WTC11 (cell line): ENCODE measurements around the gene MRPL34.
A peak's percentile ranks its signal among the peaks of the same experiment; 100 is the strongest.

Experiments used
- CREB1 ChIP-seq: sonication (generic); formaldehyde crosslinking; IDR thresholded peaks from 2 replicates; pipeline ENCODE4 v1.8.0; 2023; ENCODE audit warnings: mild to moderate bottlenecking, missing genetic modification reagents
- CTCF ChIP-seq: fragments of 200-600 bp; IDR thresholded peaks from 2 replicates; pipeline ENCODE4 v1.8.0; 2022; ENCODE audit warnings: antibody characterized with exemption
- ETV6 ChIP-seq: sonication (generic); formaldehyde crosslinking; IDR thresholded peaks from 2 replicates; pipeline ENCODE4 v1.8.1; 2022; ENCODE audit warnings: mild to moderate bottlenecking, missing genetic modification reagents
- SMAD3 ChIP-seq: sonication (generic); formaldehyde crosslinking; IDR thresholded peaks from 2 replicates; pipeline ENCODE4 v1.8.0; 2022; ENCODE audit warnings: missing genetic modification reagents, mild to moderate bottlenecking, borderline replicate concordance
- USF2 ChIP-seq: sonication (generic); formaldehyde crosslinking; IDR thresholded peaks from 2 replicates; pipeline ENCODE4 v1.8.1; 2023; ENCODE audit warnings: mild to moderate bottlenecking, missing genetic modification reagents, moderate library complexity
- ZNF219 ChIP-seq: sonication (generic); formaldehyde crosslinking; IDR thresholded peaks from 2 replicates; pipeline ENCODE4 v1.8.0; 2023; ENCODE audit warnings: missing genetic modification reagents, mild to moderate bottlenecking, borderline replicate concordance
- ZNF232 ChIP-seq: sonication (generic); formaldehyde crosslinking; IDR thresholded peaks from 2 replicates; pipeline ENCODE4 v1.8.0; 2022; ENCODE audit warnings: mild to moderate bottlenecking, missing genetic modification reagents
- ZNF416 ChIP-seq: fragments of 250-450 bp; sonication (Bioruptor Pico); IDR thresholded peaks from 2 replicates; pipeline ENCODE4 v1.9.0; 2021; ENCODE audit warnings: mild to moderate bottlenecking, inconsistent platforms

- TF ChIP-seq ETV6 (CRISPR knock-in tag) (peak; percentile 51; the same call in 1 of the 2 replicates), CTCF (0 out of 2 replicates have a peak, but pooled peaks have one; percentile 17), ZNF416 (CRISPR knock-in tag) (no peak), SMAD3 (no peak), ZNF232 (CRISPR knock-in tag) (no peak), CREB1 (CRISPR knock-in tag) (no peak), USF2 (CRISPR knock-in tag) (no peak), ZNF219 (CRISPR knock-in tag) (no peak)
These were observed 22.2 kb downstream of the MRPL34 start for GRCh38 chr19:17327654-17328516.
